ENCODE data around the gene ELL2.

Gene ELL2

GRCh38 chr5:95986937-95987520, 25.4 kb upstream of the ELL2 start:
- H3K9ac ChIP-seq (ENCODE audit: insufficient read length) = no peak overlapping the region
- no peaks in the 10 kb centered on the region for H3K9me3 ChIP-seq (ENCODE audit: low read depth, low read length)
- no peak for DNase-seq (ENCODE audit: low read depth, low spot score)
- H3K4me3 ChIP-seq = no peak overlapping the region
- no peak for TF ChIP-seq POLR2AphosphoS5 (IDR thresholded peaks at IDR 0.05; ENCODE audit: borderline replicate concordance, low read depth, low read length)
- TF ChIP-seq FOXP2 (optimal IDR thresholded peaks at IDR 0.05; ENCODE audit: control extremely low read depth, extremely low read length, insufficient read depth) = no peak
- TF ChIP-seq EZH2 (IDR thresholded peaks at IDR 0.05) = no peak
- no peak overlapping the region for H3K27ac ChIP-seq
- no peaks in the 10 kb centered on the region for H3K36me3 ChIP-seq (ENCODE audit: insufficient read depth, low read length)

DNA sequence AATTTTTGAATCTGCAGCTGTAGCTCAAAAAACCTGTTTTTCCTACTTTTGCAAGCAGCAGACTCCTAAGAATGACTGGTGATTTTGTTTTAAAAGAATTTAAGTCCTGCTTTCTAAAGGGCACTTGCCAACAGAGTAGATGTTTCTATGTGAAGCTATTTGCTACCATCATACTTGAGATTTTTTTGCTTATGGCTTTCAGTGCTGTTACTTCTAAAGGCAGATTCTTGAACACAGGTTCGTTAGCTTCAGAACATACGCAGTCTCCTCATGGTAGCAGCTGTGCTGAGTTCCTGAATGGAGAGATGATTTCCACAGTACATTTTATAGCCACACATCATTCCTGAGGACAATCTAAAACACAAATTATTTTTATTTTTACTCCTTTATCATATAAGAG, 24.4 kb upstream of the ELL2 start:
- no peak for DNase-seq (ENCODE audit: low read depth, low spot score)
- H3K36me3 ChIP-seq (ENCODE audit: insufficient read depth, low read length) = no peaks in the 10 kb centered on the region
- no peak overlapping the region for H3K9ac ChIP-seq (ENCODE audit: insufficient read length)
- no peak overlapping the region for H3K4me3 ChIP-seq
- TF ChIP-seq FOXP2 (optimal IDR thresholded peaks at IDR 0.05; ENCODE audit: control extremely low read depth, extremely low read length, insufficient read depth) (no peak), EZH2 (IDR thresholded peaks at IDR 0.05) (no peak), POLR2AphosphoS5 (IDR thresholded peaks at IDR 0.05; ENCODE audit: borderline replicate concordance, low read depth, low read length) (no peak)
- no peaks in the 10 kb centered on the region for H3K9me3 ChIP-seq (ENCODE audit: low read depth, low read length)
- H3K27ac ChIP-seq = no peak overlapping the region

DNA sequence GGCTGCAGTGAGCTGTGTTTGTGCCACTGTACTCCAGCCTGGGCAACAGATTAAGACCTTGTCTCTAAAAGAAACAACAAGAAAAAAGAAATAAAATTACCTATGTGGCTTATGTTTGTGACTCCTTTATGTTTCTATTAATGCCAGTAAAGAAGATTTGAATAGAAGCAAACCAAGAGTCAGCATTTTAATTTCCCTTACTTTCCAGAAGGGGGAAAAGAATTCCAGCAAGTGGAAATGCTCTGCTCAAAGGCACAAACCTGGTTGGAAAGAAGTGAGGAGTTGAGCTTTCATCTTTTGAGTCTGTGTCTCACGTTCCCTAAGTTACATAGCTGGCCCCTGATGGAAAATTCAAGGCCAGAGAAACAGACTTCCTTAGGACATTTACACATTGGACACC, 23.6 kb upstream of the ELL2 start:
- Histone ChIP-seq H3K4me3 (no peak overlapping the region), H3K9ac (ENCODE audit: insufficient read length) (no peak overlapping the region), H3K9me3 (ENCODE audit: low read depth, low read length) (no peaks in the 10 kb centered on the region), H3K27ac (no peak overlapping the region), H3K36me3 (ENCODE audit: insufficient read depth, low read length) (no peaks in the 10 kb centered on the region)
- DNase-seq (ENCODE audit: low read depth, low spot score) = no peak
- TF ChIP-seq FOXP2 (optimal IDR thresholded peaks at IDR 0.05; ENCODE audit: control extremely low read depth, extremely low read length, insufficient read depth) (no peak), EZH2 (IDR thresholded peaks at IDR 0.05) (no peak), POLR2AphosphoS5 (IDR thresholded peaks at IDR 0.05; ENCODE audit: borderline replicate concordance, low read depth, low read length) (no peak)

- Histone ChIP-seq H3K27ac (no peak overlapping the region), H3K9ac (ENCODE audit: insufficient read length) (no peak overlapping the region), H3K9me3 (ENCODE audit: low read depth, low read length) (no peaks in the 10 kb centered on the region), H3K36me3 (ENCODE audit: insufficient read depth, low read length) (no peaks in the 10 kb centered on the region), H3K4me3 (no peak overlapping the region)
- DNase-seq (ENCODE audit: low read depth, low spot score) = no peak
- TF ChIP-seq FOXP2 (optimal IDR thresholded peaks at IDR 0.05; ENCODE audit: control extremely low read depth, extremely low read length, insufficient read depth) = no peak
Measured at GRCh38 chr5:95984287-95984938, 22.8 kb upstream of the ELL2 start.

GRCh38 chr5:95983509-95983908, 21.9 kb upstream of the ELL2 start:
- Histone ChIP-seq H3K9me3 (ENCODE audit: low read depth, low read length) (no peaks in the 10 kb centered on the region), H3K36me3 (ENCODE audit: insufficient read depth, low read length) (no peaks in the 10 kb centered on the region), H3K4me3 (no peak overlapping the region), H3K9ac (ENCODE audit: insufficient read length) (no peak overlapping the region), H3K27ac (no peak overlapping the region)
- TF ChIP-seq POLR2AphosphoS5 (IDR thresholded peaks at IDR 0.05; ENCODE audit: borderline replicate concordance, low read depth, low read length) (no peak), FOXP2 (optimal IDR thresholded peaks at IDR 0.05; ENCODE audit: control extremely low read depth, extremely low read length, insufficient read depth) (no peak), EZH2 (IDR thresholded peaks at IDR 0.05) (no peak)
- DNase-seq (ENCODE audit: low read depth, low spot score) = no peak

DNA sequence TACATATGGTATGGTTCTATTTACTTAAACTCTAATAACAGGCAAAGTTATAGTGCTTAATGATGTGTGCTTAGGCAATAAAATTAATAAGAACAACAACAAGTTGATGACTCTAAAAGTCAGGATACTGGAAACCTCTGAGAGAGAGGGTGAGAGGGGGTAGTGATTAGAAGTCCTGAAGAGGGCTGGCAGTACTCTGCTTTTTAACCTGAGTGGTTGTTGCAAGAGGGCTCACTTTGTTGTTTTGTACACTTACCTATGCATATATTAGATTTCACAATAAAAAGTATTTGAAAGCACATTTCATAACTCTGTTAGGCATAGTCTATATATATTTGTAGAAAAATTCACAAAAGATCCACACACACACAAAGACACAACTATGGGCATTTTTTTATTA, 21.4 kb upstream of the ELL2 start:
- no peak for TF ChIP-seq FOXP2 (optimal IDR thresholded peaks at IDR 0.05; ENCODE audit: control extremely low read depth, extremely low read length, insufficient read depth)
- no peak for TF ChIP-seq POLR2AphosphoS5 (IDR thresholded peaks at IDR 0.05; ENCODE audit: borderline replicate concordance, low read depth, low read length)
- no peak for TF ChIP-seq EZH2 (IDR thresholded peaks at IDR 0.05)
- H3K9me3 ChIP-seq (ENCODE audit: low read depth, low read length) = no peaks in the 10 kb centered on the region
- no peak for DNase-seq (ENCODE audit: low read depth, low spot score)
- H3K36me3 ChIP-seq (ENCODE audit: insufficient read depth, low read length) = no peaks in the 10 kb centered on the region
- no peak overlapping the region for H3K27ac ChIP-seq
- no peak overlapping the region for H3K4me3 ChIP-seq
- no peak overlapping the region for H3K9ac ChIP-seq (ENCODE audit: insufficient read length)

DNA sequence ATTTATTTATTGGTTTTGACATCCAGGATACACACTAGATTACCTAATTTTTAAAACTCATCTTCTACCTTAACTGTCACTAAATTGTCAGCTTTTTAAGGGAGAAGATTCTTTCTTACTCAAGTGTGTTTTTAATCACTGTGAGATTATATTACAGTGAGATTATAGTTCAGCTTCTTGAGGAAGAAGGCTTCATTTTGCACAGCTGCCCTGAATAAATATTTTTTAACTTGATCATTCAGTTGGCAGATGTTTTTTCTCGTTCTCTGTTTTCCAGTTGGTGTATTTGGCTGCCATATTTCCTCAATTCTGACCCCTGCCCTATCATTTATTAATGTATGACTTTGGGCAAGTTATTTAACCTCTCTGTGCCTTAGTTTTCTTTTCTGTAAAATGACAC, 15.0 kb upstream of the ELL2 start:
- Histone ChIP-seq H3K4me3 (no peak overlapping the region), H3K9ac (ENCODE audit: insufficient read length) (no peak overlapping the region), H3K27ac (no peak overlapping the region), H3K9me3 (ENCODE audit: low read depth, low read length) (no peaks in the 10 kb centered on the region), H3K36me3 (ENCODE audit: insufficient read depth, low read length) (no peaks in the 10 kb centered on the region)
- TF ChIP-seq POLR2AphosphoS5 (IDR thresholded peaks at IDR 0.05; ENCODE audit: borderline replicate concordance, low read depth, low read length) (no peak), EZH2 (IDR thresholded peaks at IDR 0.05) (no peak), FOXP2 (optimal IDR thresholded peaks at IDR 0.05; ENCODE audit: control extremely low read depth, extremely low read length, insufficient read depth) (no peak)
- DNase-seq (ENCODE audit: low read depth, low spot score) = no peak

DNA sequence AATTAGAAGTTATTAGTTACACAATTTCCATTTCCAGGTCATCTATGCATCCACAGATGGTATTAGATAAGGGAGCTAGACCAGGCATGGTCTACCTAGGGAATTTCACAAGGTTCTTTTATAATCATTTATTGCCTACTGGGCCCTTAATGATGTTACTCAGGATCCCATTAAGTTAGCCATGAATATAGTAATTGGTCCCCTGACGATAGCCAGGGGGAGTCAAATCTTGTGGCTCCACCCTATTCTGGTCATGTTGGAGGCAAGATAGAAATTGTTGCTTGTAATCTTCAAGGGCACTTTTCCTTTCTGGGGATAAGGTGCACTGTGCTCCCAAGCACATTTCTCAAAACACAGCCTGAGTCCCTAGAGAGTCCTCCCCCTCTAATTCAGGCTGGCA, 14.1 kb upstream of the ELL2 start:
- H3K36me3 ChIP-seq (ENCODE audit: insufficient read depth, low read length) = no peaks in the 10 kb centered on the region
- H3K27ac ChIP-seq = no peak overlapping the region
- no peak for DNase-seq (ENCODE audit: low read depth, low spot score)
- no peak overlapping the region for H3K9ac ChIP-seq (ENCODE audit: insufficient read length)
- H3K9me3 ChIP-seq (ENCODE audit: low read depth, low read length) = no peaks in the 10 kb centered on the region
- no peak overlapping the region for H3K4me3 ChIP-seq
- no peak for TF ChIP-seq EZH2 (IDR thresholded peaks at IDR 0.05)
- TF ChIP-seq FOXP2 (optimal IDR thresholded peaks at IDR 0.05; ENCODE audit: control extremely low read depth, extremely low read length, insufficient read depth) = no peak
- TF ChIP-seq POLR2AphosphoS5 (IDR thresholded peaks at IDR 0.05; ENCODE audit: borderline replicate concordance, low read depth, low read length) = no peak
